NK-92 treated with Interleukin-12 subunit alpha and Interleukin-12 subunit beta, amount 100 ng/mL, for 24 hours (cell line): ENCODE measurements around the gene IRX1.

Experiments
- DNase-seq: peaks from one replicate; lab custom pipeline; 2025; lab: John Stamatoyannopoulos, UW

Gene IRX1

GRCh38 chr5:3595006-3595961 is at the start of gene IRX1:
TSS of gene IRX1 (plus strand) at chr5:3595832. CDS start at chr5:3596106, 274 bp downstream.
- no peak for DNase-seq

- no peak for DNase-seq
Measured at GRCh38 chr5:3546028-3546427, 49.6 kb upstream of the IRX1 start.

DNA sequence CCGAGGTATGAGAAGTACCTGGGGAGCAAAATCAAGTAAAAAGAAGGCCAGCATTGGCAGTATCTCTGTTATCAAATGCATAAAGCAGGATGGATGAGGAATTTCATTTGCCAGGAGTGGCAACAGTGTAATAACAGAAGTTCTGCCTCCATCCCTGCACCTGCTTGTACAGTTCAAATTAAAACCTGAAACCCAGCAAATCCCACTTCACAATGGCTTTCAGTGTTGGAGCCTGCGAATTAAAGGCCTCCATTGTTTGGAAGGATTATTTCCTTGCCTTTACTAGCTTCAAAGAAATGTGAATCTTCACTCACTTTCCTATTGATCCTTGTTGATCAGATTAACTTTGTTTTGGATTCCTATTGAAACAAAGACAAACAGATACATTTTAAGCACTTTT is 31.5 kb upstream of the IRX1 start:
- DNase-seq = no peak

DNA sequence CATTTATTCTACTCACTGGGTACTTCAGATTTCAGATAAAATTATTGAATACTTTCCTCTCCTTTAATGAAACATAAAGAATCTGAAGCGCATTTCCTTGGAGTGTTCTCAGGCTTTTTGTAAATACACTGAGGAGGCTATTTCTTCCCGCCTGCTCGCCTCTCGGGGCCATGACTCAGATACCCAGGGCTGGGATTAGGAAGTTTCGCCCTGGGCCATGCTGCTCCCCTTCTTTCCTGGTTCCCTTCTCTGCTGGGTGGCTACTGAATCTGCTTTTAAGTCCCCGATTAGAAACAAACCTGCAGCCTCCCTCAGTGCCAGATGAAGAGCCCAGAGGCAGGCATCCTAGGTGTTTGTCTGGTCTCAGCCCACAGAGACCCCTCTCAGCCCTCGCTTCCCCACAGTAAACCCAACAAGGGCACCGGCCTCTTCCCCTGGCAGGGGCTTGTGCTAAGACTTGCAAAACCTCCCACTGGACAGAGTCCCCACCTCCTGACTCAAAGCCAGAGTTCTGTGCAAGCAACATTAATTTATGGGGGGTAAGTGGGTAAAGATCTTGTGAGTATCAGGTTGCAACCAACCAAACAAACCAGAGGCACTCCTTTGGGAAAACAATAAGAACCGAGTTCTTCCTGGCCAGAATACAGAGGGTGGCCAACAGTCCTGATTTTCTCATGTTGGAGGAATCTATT is 30.7 kb upstream of the IRX1 start:
- DNase-seq = no peak

- DNase-seq = no peak
Measured at GRCh38 chr5:3584724-3585531, 10.7 kb upstream of the IRX1 start.

DNA sequence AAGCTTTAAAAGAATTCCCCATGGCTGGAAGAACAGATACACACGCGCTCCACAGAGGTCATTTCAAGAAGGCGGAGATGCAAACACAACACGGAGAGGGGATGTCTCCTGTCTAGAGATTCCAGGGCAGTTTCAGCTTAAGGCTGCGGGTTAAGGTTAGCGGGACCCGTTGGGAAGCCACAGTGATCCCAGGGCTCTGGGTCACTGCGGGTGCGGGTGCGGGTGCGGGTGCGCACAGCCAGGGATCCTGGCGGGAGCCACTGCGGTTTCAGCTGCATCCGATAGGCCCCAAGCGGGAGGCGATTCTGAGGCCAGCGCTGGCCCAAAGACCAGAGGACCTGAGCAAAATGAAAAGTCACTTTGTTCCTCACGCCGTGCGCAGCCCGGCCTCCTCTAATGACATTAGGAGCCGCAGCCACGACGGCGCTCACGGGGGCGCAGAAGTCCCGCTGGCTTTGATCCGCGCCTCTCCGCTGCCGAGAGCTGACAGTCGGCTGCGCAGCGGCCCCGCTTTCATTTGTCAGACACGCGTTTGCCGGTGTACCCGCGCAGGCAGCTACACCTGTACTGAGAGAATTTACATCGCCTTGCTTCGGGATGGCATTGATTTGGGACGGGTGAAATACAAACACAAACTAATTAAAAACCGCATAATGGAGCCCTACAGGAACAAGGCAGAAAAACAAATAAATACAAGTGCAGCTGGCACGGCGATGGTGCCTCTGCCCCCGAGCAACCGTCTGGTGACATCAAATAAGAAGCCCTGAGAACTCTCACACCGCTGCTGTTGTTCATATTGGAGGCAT is 5.3 kb upstream of the IRX1 start:
- no peak for DNase-seq

DNA sequence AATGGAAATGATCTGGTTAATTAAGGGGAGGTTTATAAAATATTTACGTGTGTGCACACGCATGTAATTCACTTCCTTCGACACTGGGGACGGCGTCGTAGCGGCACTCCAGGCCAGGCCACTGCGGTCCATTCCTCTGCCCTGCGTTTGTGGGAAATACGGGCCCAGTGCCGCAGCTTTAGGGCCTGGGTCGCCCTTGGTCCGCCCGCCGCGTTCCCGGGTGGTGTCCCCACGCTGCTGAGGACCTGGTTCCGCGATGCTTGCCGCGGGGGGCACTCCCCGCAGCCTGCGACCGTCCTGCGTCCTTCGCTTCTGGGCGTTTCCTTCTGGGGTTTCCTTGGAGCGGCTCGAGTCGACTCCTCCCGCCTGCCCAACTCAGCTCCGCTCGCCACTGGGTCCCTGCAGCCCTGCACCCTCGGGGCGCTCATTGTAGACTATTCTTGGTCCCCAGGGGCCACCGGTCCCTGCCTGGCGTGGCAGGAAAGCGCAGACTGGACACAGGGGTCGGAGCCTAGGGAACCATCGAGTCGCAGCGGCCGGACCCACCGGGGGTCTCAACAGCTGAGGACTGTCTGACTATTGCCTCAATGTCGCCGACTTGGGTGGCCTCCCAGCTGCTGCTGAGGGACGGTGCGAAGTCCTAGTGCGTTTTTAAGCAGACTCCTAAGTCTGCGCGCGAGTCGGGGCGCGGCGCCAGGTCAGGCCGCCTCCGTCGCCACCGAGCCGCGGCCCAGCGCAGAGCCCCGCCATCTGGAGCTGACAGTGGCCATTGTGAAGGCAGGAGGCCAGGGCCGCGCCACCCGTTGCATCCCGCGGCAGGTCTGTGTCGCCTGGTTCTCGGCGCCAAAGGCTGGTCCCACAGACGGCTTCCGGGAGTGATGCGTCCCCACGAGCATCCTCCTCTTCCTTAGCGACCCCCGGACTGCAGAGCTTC is 4.4 kb upstream of the IRX1 start:
- no peak for DNase-seq

DNA sequence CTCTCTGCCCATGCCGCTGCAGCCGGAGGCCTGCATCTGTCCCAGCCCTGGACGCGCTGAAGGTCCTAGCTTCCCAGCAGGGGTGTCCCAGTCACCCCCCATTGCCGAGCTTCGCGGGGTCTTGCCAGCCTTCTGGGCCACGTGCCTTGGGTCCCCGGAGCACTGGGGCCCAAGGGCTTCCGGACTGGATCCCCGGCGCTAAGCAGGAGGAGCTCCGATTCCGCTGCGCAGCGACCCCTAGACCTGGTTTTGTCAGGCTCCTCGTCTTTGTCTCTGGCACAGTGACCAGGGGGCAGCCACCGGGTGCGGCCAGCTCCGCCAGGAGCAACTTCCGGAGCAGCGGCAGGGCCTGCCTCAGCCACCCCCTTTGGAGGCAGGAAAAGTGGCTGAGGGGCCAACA is 3.3 kb upstream of the IRX1 start:
- no peak for DNase-seq

- no peak for DNase-seq
Measured at GRCh38 chr5:3593771-3594509, 1.7 kb upstream of the IRX1 start.

DNA sequence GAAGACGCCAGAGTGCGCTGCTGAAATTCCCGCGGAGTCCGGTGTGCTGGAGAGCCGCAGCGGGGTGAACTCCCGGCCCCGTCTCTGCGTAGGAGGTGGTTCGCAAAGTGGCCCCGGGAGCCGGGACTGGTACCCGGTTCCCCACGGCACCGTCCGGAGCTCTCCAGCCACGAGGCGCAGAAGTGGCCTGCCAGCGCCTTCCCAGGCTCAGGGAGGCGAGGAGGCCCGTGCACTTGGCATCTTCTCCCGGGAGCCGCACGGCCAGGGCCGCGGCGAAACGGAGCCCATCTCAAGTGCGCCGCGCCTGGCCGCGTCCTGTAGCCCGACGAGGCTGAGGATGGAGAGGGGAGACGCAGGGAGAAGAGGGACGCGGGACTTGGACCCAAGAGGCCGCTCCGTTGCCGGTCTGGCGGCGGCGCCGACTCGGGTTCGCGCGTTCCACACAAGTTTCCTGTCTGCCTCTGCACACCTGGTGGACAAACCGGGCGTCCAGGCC is 1.1 kb upstream of the IRX1 start:
- no peak for DNase-seq

DNA sequence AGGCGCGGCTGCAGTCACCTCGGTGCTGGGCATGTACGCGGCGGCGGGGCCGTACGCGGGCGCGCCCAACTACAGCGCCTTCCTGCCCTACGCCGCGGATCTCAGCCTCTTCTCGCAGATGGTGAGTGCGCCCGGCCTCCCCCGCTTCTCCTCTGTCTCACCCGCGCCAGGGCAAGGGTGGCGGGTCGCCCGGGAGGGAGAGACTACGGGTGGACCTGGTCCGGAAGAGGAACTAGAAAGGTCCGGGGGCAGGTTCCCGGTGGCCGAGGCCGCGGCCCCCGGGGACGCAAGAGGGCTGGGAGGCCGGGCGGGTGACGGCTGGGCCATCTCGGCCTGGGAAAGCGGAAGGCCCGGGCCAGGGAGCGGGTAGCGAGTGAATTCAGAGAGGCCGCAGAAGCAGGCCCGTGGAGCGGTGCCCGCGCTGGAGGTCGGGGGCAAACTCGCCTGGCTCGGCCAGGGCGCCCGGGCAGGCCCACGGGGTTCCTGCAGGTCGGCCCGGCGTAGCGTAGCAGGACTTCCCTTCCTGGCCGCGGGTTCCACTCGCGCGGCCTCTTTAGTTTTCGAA is 711 bp downstream of the IRX1 start:
- DNase-seq = no peak

DNA sequence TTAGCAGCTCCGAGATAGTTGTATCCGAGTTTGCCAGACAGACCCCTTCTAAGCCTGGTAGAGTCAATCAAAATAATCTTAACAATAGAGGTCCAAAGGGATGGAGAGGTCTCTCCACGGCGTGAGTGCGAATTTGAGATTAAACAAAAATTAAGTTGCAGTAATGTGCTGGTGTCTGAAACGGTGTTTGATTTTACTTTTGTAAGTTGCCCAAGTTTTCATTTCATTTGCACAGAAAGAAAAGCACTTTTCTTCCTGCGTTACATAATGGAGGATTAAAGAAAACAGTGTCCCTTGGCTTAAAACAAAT is 1.2 kb downstream of the IRX1 start:
- DNase-seq = no peak

DNA sequence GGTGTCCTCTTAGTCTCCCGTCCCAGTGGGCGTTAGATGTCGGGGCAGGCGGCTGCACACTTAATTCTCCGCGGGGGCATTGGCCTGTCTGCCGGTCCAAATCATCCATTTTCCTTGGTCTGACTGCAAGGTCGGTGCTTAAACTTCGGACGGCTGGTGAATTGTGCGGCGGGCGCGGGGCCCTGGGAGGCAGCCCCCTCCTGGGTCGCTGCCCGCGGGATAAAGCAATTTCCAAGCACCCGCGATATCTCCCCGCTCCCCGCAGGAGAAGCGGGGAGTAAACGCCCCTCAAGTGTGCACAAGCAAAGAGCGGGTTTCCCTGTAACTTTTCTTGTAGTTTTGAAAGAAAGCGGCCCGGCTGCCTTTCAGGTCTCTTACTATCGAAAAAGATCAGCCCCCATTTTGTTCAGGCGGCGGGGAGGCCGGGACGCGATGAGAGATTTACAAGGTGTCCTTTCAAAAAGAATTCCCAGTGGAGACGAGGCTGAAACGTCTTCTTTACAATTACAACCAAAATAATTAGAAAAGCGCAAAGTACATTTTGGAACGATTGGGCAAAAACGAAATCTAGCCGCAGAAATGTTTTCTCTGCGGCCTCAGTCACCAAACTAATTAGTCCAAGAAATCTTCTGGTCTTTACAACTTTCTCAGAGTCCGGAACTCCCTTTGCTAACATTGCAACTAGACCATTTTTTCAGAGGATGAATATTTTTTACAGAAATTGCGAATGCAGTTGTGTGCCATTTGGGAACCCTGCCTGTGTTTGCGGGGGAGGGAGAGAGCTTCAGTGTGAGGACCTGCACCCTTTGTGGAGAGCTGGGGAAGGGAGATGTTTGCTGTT is 1.8 kb downstream of the IRX1 start:
- DNase-seq = no peak

- DNase-seq = no peak
Measured at GRCh38 chr5:3598207-3598606, 2.6 kb downstream of the IRX1 start.

GRCh38 chr5:3598769-3599211 is 3.2 kb downstream of the IRX1 start:
- DNase-seq = no peak

GRCh38 chr5:3599226-3600105 is 3.8 kb downstream of the IRX1 start:
- no peak for DNase-seq
